HUES6 (cell line): Measurements from ENCODE around the gene TMEM141.
"Not testable (repeated sequence)": the region's sequence is repeated elsewhere in the genome, so short reads cannot be mapped to it uniquely, and the experiment has no call there.

Source experiments
- H3K27ac ChIP-seq: 2 replicates; pipeline ENCODE4 v1.7.0; 2013; ENCODE audit warnings: low read depth, mild to moderate bottlenecking, low read length, inconsistent platforms
- H3K27me3 ChIP-seq: 2 replicates; pipeline ENCODE4 v1.6.1; 2013; ENCODE audit warnings: low read length; ENCODE audit not compliant: control insufficient read depth, insufficient read depth
- H3K36me3 ChIP-seq: 2 replicates; pipeline ENCODE4 v1.6.1; 2013; ENCODE audit warnings: low read length; ENCODE audit not compliant: control insufficient read depth, insufficient read depth
- H3K4me1 ChIP-seq: 2 replicates; pipeline ENCODE4 v1.6.1; 2013; ENCODE audit warnings: low read length; ENCODE audit not compliant: control insufficient read depth, insufficient read depth
- H3K4me3 ChIP-seq: 2 replicates; pipeline ENCODE4 v1.5.1; 2013; ENCODE audit warnings: low read depth, low read length
- H3K9ac ChIP-seq: one replicate; pipeline ENCODE4 v1.6.1; 2013; ENCODE audit warnings: mild to moderate bottlenecking, low read length
- H3K9me3 ChIP-seq: 2 replicates; pipeline ENCODE4 v1.6.1; 2013; ENCODE audit warnings: low read depth, low read length; ENCODE audit not compliant: control insufficient read depth, insufficient read depth

Gene TMEM141

GRCh38 chr9:136776947-136777346, 14.2 kb upstream of the TMEM141 start:
- Histone ChIP-seq H3K27ac (no peak overlapping the region), H3K36me3 (no peaks in the 10 kb centered on the region), H3K9ac (no peak overlapping the region)

GRCh38 chr9:136777359-136777758, 13.8 kb upstream of the TMEM141 start:
- no peak overlapping the region for H3K27ac ChIP-seq
- H3K4me3 ChIP-seq = no peak overlapping the region
- no peak overlapping the region for H3K9ac ChIP-seq
- no peaks in the 10 kb centered on the region for H3K36me3 ChIP-seq
- H3K27me3 ChIP-seq = peaks cover 17% of the 10 kb centered on the region; the same call in 1 of the 2 replicates
- H3K4me1 ChIP-seq = no peaks in the 10 kb centered on the region; the same call in 1 of the 2 replicates
- peaks cover 16% of the 10 kb centered on the region for H3K9me3 ChIP-seq

More at GRCh38 chr9:136776947-136777346, 14.2 kb upstream of the TMEM141 start:
- H3K4me3 ChIP-seq = no peak overlapping the region
- H3K27me3 ChIP-seq = peaks cover 17% of the 10 kb centered on the region; the same call in 1 of the 2 replicates
- H3K9me3 ChIP-seq = peaks cover 16% of the 10 kb centered on the region
- no peaks in the 10 kb centered on the region; the same call in 1 of the 2 replicates for H3K4me1 ChIP-seq

GRCh38 chr9:136779808-136780207, 11.3 kb upstream of the TMEM141 start:
- Histone ChIP-seq H3K36me3 (no peaks in the 10 kb centered on the region), H3K4me1 (no peaks in the 10 kb centered on the region; the same call in 1 of the 2 replicates), H3K9me3 (no peaks in the 10 kb centered on the region), H3K9ac (no peak overlapping the region), H3K27me3 (peaks cover 17% of the 10 kb centered on the region; the same call in 1 of the 2 replicates), H3K27ac (no peak overlapping the region), H3K4me3 (no peak overlapping the region)

- Histone ChIP-seq H3K9ac (no peak overlapping the region), H3K36me3 (no peaks in the 10 kb centered on the region), H3K27me3 (peaks cover 13% of the 10 kb centered on the region; the same call in 1 of the 2 replicates), H3K4me1 (no peaks in the 10 kb centered on the region; the same call in 1 of the 2 replicates), H3K9me3 (no peaks in the 10 kb centered on the region), H3K27ac (no peak overlapping the region), H3K4me3 (no peak overlapping the region)
These were observed 8.7 kb upstream of the TMEM141 start for GRCh38 chr9:136782452-136782851.

GRCh38 chr9:136784249-136784996, 6.7 kb upstream of the TMEM141 start:
- Histone ChIP-seq H3K36me3 (no peaks in the 10 kb centered on the region), H3K27ac (no peak overlapping the region), H3K4me3 (no peak overlapping the region), H3K9ac (no peak overlapping the region), H3K4me1 (peaks cover 9% of the 10 kb centered on the region; the same call in 1 of the 2 replicates), H3K27me3 (no peaks in the 10 kb centered on the region), H3K9me3 (no peaks in the 10 kb centered on the region)

- no peaks in the 10 kb centered on the region for H3K27me3 ChIP-seq
- H3K9ac ChIP-seq = no peak overlapping the region
- no peaks in the 10 kb centered on the region for H3K9me3 ChIP-seq
- H3K4me1 ChIP-seq = peaks cover 9% of the 10 kb centered on the region; the same call in 1 of the 2 replicates
- no peaks in the 10 kb centered on the region for H3K36me3 ChIP-seq
- no peak overlapping the region for H3K27ac ChIP-seq
- no peak overlapping the region for H3K4me3 ChIP-seq
These were observed 6.2 kb upstream of the TMEM141 start for GRCh38 chr9:136784997-136785361.

- not testable (repeated sequence) for H3K9me3 ChIP-seq, H3K4me3 ChIP-seq, H3K27me3 ChIP-seq, H3K36me3 ChIP-seq, H3K9ac ChIP-seq, H3K27ac ChIP-seq
- peaks cover 13% of the 10 kb centered on the region for H3K4me1 ChIP-seq
These were observed 5.4 kb upstream of the TMEM141 start for GRCh38 chr9:136785565-136786355.

GRCh38 chr9:136786451-136786850, 4.7 kb upstream of the TMEM141 start:
- Histone ChIP-seq H3K36me3 (no peaks in the 10 kb centered on the region), H3K27me3 (no peaks in the 10 kb centered on the region), H3K27ac (no peak overlapping the region), H3K4me1 (peaks cover 13% of the 10 kb centered on the region), H3K4me3 (no peak overlapping the region), H3K9ac (no peak overlapping the region), H3K9me3 (no peaks in the 10 kb centered on the region)

- peaks cover 13% of the 10 kb centered on the region for H3K4me1 ChIP-seq
- not testable (repeated sequence) for H3K27me3 ChIP-seq, H3K9ac ChIP-seq, H3K36me3 ChIP-seq, H3K4me3 ChIP-seq, H3K27ac ChIP-seq, H3K9me3 ChIP-seq
These were observed 4.2 kb upstream of the TMEM141 start for GRCh38 chr9:136786983-136787382.

- H3K4me3 ChIP-seq = no peak overlapping the region; the same call in 1 of the 2 replicates
These were observed 3.3 kb upstream of the TMEM141 start for GRCh38 chr9:136787690-136788400.

More at GRCh38 chr9:136787690-136788400, 3.3 kb upstream of the TMEM141 start:
- no peaks in the 10 kb centered on the region for H3K9me3 ChIP-seq
- peaks cover 16% of the 10 kb centered on the region for H3K4me1 ChIP-seq
- H3K9ac ChIP-seq = no peak overlapping the region
- no peaks in the 10 kb centered on the region for H3K27me3 ChIP-seq
- H3K27ac ChIP-seq = no peak overlapping the region
- peaks cover 4% of the 10 kb centered on the region; the same call in 1 of the 2 replicates for H3K36me3 ChIP-seq
